Esophagus muscularis mucosa (tissue), 3 donors: ENCODE measurements around the gene PPP1R12B.
"Not testable (repeated sequence)": the region's sequence is repeated elsewhere in the genome, so short reads cannot be mapped to it uniquely, and the experiment has no call there.

Source experiments
- POLR2A ChIP-seq: fragments of 450-650 bp; IDR thresholded peaks from one replicate; pipeline ENCODE4 v1.6.1; 2017; ENCODE audit warnings: antibody characterized with exemption, moderate library complexity, mild to moderate bottlenecking, low read depth
- POLR2AphosphoS5 ChIP-seq, 2 donors: sonication (generic); formaldehyde crosslinking; IDR thresholded peaks; one replicate each; pipeline ENCODE4 v1.6.1; 2017; ENCODE audit warnings: antibody characterized with exemption in 2 of 2
- TF ChIP-seq, protein P1 (sequence below), 3 experiments: fragments of 200-600 bp in 2 of 3; fragments of 450-650 bp in 1 of 3; sonication (generic) in 2 of 3; IDR thresholded peaks; one replicate each; pipeline ENCODE4 v1.5.1; 2017 to 2019; ENCODE audit warnings: antibody characterized with exemption in 3 of 3, mild to moderate bottlenecking in 2 of 3, moderate library complexity in 1 of 3

DNA sequence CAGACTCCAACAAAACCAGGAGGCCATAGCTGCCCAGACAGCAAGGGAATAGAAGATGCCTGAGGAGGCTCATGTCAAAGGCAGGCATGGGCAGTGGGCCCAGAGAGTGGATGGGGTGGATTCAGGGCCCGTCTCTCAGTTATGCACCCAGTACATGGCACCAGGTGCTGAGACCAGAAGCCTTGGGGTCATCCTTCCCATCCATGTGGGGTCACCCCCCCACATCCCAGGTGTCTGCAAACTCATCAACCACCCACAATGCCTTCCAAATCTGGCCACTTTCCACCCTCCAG is 266.7 kb downstream of the PPP1R12B start:
- TF ChIP-seq, protein P1, sequence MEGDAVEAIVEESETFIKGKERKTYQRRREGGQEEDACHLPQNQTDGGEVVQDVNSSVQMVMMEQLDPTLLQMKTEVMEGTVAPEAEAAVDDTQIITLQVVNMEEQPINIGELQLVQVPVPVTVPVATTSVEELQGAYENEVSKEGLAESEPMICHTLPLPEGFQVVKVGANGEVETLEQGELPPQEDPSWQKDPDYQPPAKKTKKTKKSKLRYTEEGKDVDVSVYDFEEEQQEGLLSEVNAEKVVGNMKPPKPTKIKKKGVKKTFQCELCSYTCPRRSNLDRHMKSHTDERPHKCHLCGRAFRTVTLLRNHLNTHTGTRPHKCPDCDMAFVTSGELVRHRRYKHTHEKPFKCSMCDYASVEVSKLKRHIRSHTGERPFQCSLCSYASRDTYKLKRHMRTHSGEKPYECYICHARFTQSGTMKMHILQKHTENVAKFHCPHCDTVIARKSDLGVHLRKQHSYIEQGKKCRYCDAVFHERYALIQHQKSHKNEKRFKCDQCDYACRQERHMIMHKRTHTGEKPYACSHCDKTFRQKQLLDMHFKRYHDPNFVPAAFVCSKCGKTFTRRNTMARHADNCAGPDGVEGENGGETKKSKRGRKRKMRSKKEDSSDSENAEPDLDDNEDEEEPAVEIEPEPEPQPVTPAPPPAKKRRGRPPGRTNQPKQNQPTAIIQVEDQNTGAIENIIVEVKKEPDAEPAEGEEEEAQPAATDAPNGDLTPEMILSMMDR (IDR thresholded peaks at IDR 0.05): not testable (repeated sequence)
- TF ChIP-seq POLR2AphosphoS5 (IDR thresholded peaks at IDR 0.05); POLR2A: not testable (repeated sequence)
